ENCODE results near the gene RAD54L. TPM values are rescaled to one million over a fixed set of nuclear protein-coding genes. Genes with fewer than 3 reads are reported as not detected.

Gene RAD54L
- total RNA-seq, 3 donors from 2014 or later: 1.8 to 4.9 TPM; not detected in 1

DNA sequence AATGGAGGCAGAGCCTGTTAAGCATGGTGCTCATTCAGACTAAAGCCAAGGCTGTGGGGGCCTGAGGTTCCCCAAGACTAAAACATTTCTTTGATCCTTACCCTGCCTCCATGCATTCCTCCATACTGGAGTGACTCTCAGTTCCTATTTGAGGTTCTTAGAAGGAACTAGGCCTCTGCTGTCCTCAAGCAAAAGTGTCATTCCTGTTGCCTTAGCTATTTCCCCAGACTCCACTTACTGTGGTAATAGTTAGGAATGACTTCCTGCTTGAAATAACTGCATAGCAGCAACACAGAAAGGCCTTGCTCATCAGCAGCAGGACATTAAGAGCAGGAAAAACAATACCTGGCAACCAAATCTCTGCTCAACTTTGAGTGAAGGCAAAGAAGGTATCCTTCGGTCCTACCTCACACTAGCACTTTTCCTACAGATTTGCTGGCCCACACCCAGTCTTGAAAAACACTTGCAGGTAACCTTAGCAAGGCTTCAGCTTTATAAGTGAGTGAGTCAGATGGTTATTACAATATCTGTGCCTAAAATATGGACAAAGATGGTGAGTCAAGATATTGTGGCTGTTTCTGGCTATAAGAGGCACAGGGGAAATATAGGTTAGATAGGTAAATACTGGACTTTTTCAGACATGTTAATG, 41.0 kb downstream of the RAD54L start:
- H3K36me3 ChIP-seq: peaks cover 15% of the 10 kb centered on the region
- H3K9me3 ChIP-seq: no peaks in the 10 kb centered on the region
- no peak overlapping the region for H3K4me3 ChIP-seq
- DNase-seq (ENCODE audit: low spot score in 2 of 2): no peak
- no peak for TF ChIP-seq POLR2A (IDR thresholded peaks at IDR 0.05)
- TF ChIP-seq POLR2AphosphoS5 (IDR thresholded peaks at IDR 0.05): no peak
- TF ChIP-seq, protein P1, sequence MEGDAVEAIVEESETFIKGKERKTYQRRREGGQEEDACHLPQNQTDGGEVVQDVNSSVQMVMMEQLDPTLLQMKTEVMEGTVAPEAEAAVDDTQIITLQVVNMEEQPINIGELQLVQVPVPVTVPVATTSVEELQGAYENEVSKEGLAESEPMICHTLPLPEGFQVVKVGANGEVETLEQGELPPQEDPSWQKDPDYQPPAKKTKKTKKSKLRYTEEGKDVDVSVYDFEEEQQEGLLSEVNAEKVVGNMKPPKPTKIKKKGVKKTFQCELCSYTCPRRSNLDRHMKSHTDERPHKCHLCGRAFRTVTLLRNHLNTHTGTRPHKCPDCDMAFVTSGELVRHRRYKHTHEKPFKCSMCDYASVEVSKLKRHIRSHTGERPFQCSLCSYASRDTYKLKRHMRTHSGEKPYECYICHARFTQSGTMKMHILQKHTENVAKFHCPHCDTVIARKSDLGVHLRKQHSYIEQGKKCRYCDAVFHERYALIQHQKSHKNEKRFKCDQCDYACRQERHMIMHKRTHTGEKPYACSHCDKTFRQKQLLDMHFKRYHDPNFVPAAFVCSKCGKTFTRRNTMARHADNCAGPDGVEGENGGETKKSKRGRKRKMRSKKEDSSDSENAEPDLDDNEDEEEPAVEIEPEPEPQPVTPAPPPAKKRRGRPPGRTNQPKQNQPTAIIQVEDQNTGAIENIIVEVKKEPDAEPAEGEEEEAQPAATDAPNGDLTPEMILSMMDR (IDR thresholded peaks at IDR 0.05): no peak
- H3K27ac ChIP-seq: no peak overlapping the region
- no peaks in the 10 kb centered on the region for H3K27me3 ChIP-seq
- no peaks in the 10 kb centered on the region for H3K4me1 ChIP-seq
- intact Hi-C loops (cut with DNase I; ENCODE audit: low total_unique reads): no loop called here

DNA sequence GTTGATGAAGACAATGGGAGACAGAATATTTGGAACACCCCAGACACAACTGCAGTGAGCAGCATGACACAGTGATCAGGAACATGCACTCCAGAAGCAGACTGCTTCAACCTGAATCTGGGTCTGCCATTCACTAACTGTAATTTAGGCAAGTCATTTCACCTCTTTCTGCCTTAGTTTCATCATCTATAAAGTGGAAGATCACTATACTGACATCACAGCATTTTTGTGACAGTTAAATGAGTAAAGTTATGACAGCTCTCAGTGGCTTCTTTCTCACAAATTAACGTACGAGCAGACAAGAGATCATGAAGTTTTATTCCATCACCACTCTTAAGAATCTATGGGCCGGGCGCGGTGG, 41.6 kb downstream of the RAD54L start:
- TF ChIP-seq, protein P1 (IDR thresholded peaks at IDR 0.05): no peak
- TF ChIP-seq POLR2A (IDR thresholded peaks at IDR 0.05) (no peak), POLR2AphosphoS5 (IDR thresholded peaks at IDR 0.05) (no peak)
- no peaks in the 10 kb centered on the region for H3K9me3 ChIP-seq
- H3K4me3 ChIP-seq: no peak overlapping the region
- DNase-seq (ENCODE audit: low spot score in 2 of 2): no peak
- no peaks in the 10 kb centered on the region for H3K4me1 ChIP-seq
- H3K36me3 ChIP-seq: peaks cover 15% of the 10 kb centered on the region
- intact Hi-C loops (cut with DNase I; ENCODE audit: low total_unique reads): no loop called here
- H3K27ac ChIP-seq: no peak overlapping the region
- H3K27me3 ChIP-seq: no peaks in the 10 kb centered on the region

GRCh38 chr1:46289976-46290375, 42.4 kb downstream of the RAD54L start:
- Histone ChIP-seq H3K4me1 (no peaks in the 10 kb centered on the region), H3K27ac (no peak overlapping the region), H3K36me3 (peaks cover 15% of the 10 kb centered on the region), H3K4me3 (no peak overlapping the region), H3K9me3 (no peaks in the 10 kb centered on the region), H3K27me3 (no peaks in the 10 kb centered on the region)
- TF ChIP-seq POLR2A (IDR thresholded peaks at IDR 0.05) (no peak), POLR2AphosphoS5 (IDR thresholded peaks at IDR 0.05) (no peak)
- TF ChIP-seq, protein P1 (IDR thresholded peaks at IDR 0.05): no peak
- DNase-seq (ENCODE audit: low spot score in 2 of 2): no peak
- intact Hi-C loops (cut with DNase I; ENCODE audit: low total_unique reads): no loop called here

GRCh38 chr1:46295306-46295705, 47.7 kb downstream of the RAD54L start:
- Histone ChIP-seq H3K9me3 (no peaks in the 10 kb centered on the region), H3K4me1 (no peaks in the 10 kb centered on the region), H3K36me3 (no peaks in the 10 kb centered on the region), H3K27ac (no peak overlapping the region), H3K4me3 (no peak overlapping the region), H3K27me3 (no peaks in the 10 kb centered on the region)
- intact Hi-C loops (cut with DNase I; ENCODE audit: low total_unique reads): no loop called here
- no peak for TF ChIP-seq POLR2A (IDR thresholded peaks at IDR 0.05)
- TF ChIP-seq, protein P1 (IDR thresholded peaks at IDR 0.05): no peak
- TF ChIP-seq POLR2AphosphoS5 (IDR thresholded peaks at IDR 0.05): no peak
- no peak for DNase-seq (ENCODE audit: low spot score in 2 of 2)

GRCh38 chr1:46298387-46298786, 50.8 kb downstream of the RAD54L start:
- Histone ChIP-seq H3K27ac (no peak overlapping the region), H3K4me1 (peaks cover 8 to 9% of the 10 kb centered on the region in 2 donors), H3K9me3 (no peaks in the 10 kb centered on the region), H3K36me3 (no peaks in the 10 kb centered on the region), H3K4me3 (no peak overlapping the region), H3K27me3 (no peaks in the 10 kb centered on the region)
- TF ChIP-seq POLR2AphosphoS5 (IDR thresholded peaks at IDR 0.05): no peak
- no peak for TF ChIP-seq POLR2A (IDR thresholded peaks at IDR 0.05)
- TF ChIP-seq, protein P1 (IDR thresholded peaks at IDR 0.05): no peak
- DNase-seq (ENCODE audit: low spot score in 2 of 2): no peak
- intact Hi-C loops (cut with DNase I; ENCODE audit: low total_unique reads): no loop called here

Data from breast epithelium (tissue), 4 donors.